ENCODE measurements around the gene GTF3A. TPM values are rescaled to one million over a fixed set of nuclear protein-coding genes. Genes with fewer than 3 reads are reported as not detected.

The GTF3A gene
- total RNA-seq, 2 donors from 2014 or later = 70.4 to 86.4 TPM

- no peak for DNase-seq (ENCODE audit: low spot score)
- Histone ChIP-seq H3K36me3 (no peaks in the 10 kb centered on the region), H3K27me3 (replicated peaks; ENCODE audit: insufficient read depth) (no peaks in the 10 kb centered on the region), H3K4me1 (ENCODE audit: control insufficient read depth in 1 of 2, low read depth in 2 of 2) (no peaks in the 10 kb centered on the region), H3K4me3 (no peak overlapping the region), H3K9me3 (no peaks in the 10 kb centered on the region), H3K27ac (no peak overlapping the region)
- no peak for ATAC-seq (ENCODE audit: insufficient number of reproducible peaks, low FRiP score, low read depth)
- no peak for TF ChIP-seq CTCF (IDR thresholded peaks at IDR 0.05)
Measured at GRCh38 chr13:27388241-27388640, 36.2 kb upstream of the GTF3A start.

- Histone ChIP-seq H3K36me3 (no peaks in the 10 kb centered on the region), H3K27ac (no peak overlapping the region), H3K9me3 (no peaks in the 10 kb centered on the region), H3K4me1 (ENCODE audit: control insufficient read depth in 1 of 2, low read depth in 2 of 2) (no peaks in the 10 kb centered on the region), H3K27me3 (replicated peaks; ENCODE audit: insufficient read depth) (no peaks in the 10 kb centered on the region), H3K4me3 (no peak overlapping the region)
- no peak for TF ChIP-seq CTCF (IDR thresholded peaks at IDR 0.05)
- DNase-seq (ENCODE audit: low spot score) = no peak
- ATAC-seq (ENCODE audit: insufficient number of reproducible peaks, low FRiP score, low read depth) = no peak
Measured at GRCh38 chr13:27389891-27390290, 34.5 kb upstream of the GTF3A start.

GRCh38 chr13:27391471-27391870 is 32.9 kb upstream of the GTF3A start:
- DNase-seq (ENCODE audit: low spot score) (no peak), ATAC-seq (ENCODE audit: insufficient number of reproducible peaks, low FRiP score, low read depth) (no peak)
- TF ChIP-seq CTCF (IDR thresholded peaks at IDR 0.05) = no peak
- Histone ChIP-seq H3K9me3 (no peaks in the 10 kb centered on the region), H3K4me1 (ENCODE audit: control insufficient read depth in 1 of 2, low read depth in 2 of 2) (no peaks in the 10 kb centered on the region), H3K4me3 (no peak overlapping the region), H3K36me3 (no peaks in the 10 kb centered on the region), H3K27me3 (replicated peaks; ENCODE audit: insufficient read depth) (no peaks in the 10 kb centered on the region), H3K27ac (no peak overlapping the region)

- DNase-seq (ENCODE audit: low spot score) (no peak), ATAC-seq (ENCODE audit: insufficient number of reproducible peaks, low FRiP score, low read depth) (no peak)
- Histone ChIP-seq H3K4me1 (ENCODE audit: control insufficient read depth in 1 of 2, low read depth in 2 of 2) (no peaks in the 10 kb centered on the region), H3K27ac (no peak overlapping the region), H3K36me3 (no peaks in the 10 kb centered on the region), H3K4me3 (no peak overlapping the region), H3K9me3 (no peaks in the 10 kb centered on the region), H3K27me3 (replicated peaks; ENCODE audit: insufficient read depth) (no peaks in the 10 kb centered on the region)
- no peak for TF ChIP-seq CTCF (IDR thresholded peaks at IDR 0.05)
Measured at GRCh38 chr13:27393101-27393500, 31.3 kb upstream of the GTF3A start.

- H3K36me3 ChIP-seq = no peaks in the 10 kb centered on the region
- no peak overlapping the region for H3K4me3 ChIP-seq
- TF ChIP-seq CTCF (IDR thresholded peaks at IDR 0.05) = no peak
- H3K27ac ChIP-seq = no peak overlapping the region
- ATAC-seq (ENCODE audit: insufficient number of reproducible peaks, low FRiP score, low read depth) (no peak), DNase-seq (ENCODE audit: low spot score) (no peak)
- H3K27me3 ChIP-seq (replicated peaks; ENCODE audit: insufficient read depth) = no peaks in the 10 kb centered on the region
- no peaks in the 10 kb centered on the region for H3K9me3 ChIP-seq
- no peaks in the 10 kb centered on the region for H3K4me1 ChIP-seq (ENCODE audit: control insufficient read depth in 1 of 2, low read depth in 2 of 2)
Measured at GRCh38 chr13:27395007-27395510, 29.4 kb upstream of the GTF3A start.

Measured in thoracic aorta (tissue), 2 donors.